Colonic mucosa (tissue), 4 donors: ENCODE data around the gene RIT1. TPM values are rescaled to one million over a fixed set of nuclear protein-coding genes. Genes with fewer than 3 reads are reported as not detected.
A peak's percentile ranks its signal among the peaks of the same experiment; 100 is the strongest.

Source experiments
- DNase-seq: peaks from one replicate; pipeline ENCODE4 v3.0.0-alpha.2; 2020
- H3K27ac ChIP-seq: fragments of 200-600 bp; one replicate; pipeline ENCODE4 v1.8.0; 2021
- H3K27me3 ChIP-seq: fragments of 200-600 bp; one replicate; pipeline ENCODE4 v1.8.0; 2021
- H3K36me3 ChIP-seq: fragments of 200-600 bp; one replicate; pipeline ENCODE4 v1.8.0; 2021
- H3K4me1 ChIP-seq: fragments of 200-600 bp; one replicate; pipeline ENCODE4 v1.8.0; 2021; ENCODE audit warnings: mild to moderate bottlenecking
- H3K4me3 ChIP-seq: fragments of 200-600 bp; one replicate; pipeline ENCODE4 v1.8.0; 2021
- H3K9ac ChIP-seq, 2 donors: one replicate each; pipeline ENCODE4 v1.7.0; 2013; ENCODE audit warnings: control low read depth in 2 of 2, low read depth in 2 of 2, low read length in 2 of 2
- H3K9me3 ChIP-seq: fragments of 200-600 bp; one replicate; pipeline ENCODE4 v1.8.0; 2021
- CTCF ChIP-seq: fragments of 200-600 bp; IDR thresholded peaks from one replicate; pipeline ENCODE4 v1.8.0; 2022; ENCODE audit warnings: antibody characterized with exemption, mild to moderate bottlenecking
- intact Hi-C: fragments of 100-400 bp; cut with DNase I; formaldehyde crosslinking; loops from one replicate; pipeline ENCODE4 v1.14.1; 2022
- total RNA-seq, 2 donors: library from RNA; stranded (reverse); fragmentation: NEBNext Ultra II Directional in 1 of 2; extraction: Animal tissue kit (Norgen Biotek cat#: 25700) in 1 of 2; gene quantifications; one replicate each; pipeline ENCODE4 v1.2.1, GENCODE V29; 2021
- donor health status: healthy.
- donor health status: DM: no; HTN: no; CAD: no.
- donor health status: DM: no; HTN: no; CAD: no.

RIT1 gene
- total RNA-seq, 2 donors from 2014 or later: 14.6 to 51.7 TPM

GRCh38 chr1:155880251-155880650 lies 30.9 kb downstream of the RIT1 start:
- intact Hi-C loops: no loop called here
- Histone ChIP-seq H3K27me3 (no peaks in the 10 kb centered on the region), H3K27ac (no peak overlapping the region), H3K4me1 (no peaks in the 10 kb centered on the region), H3K9me3 (no peaks in the 10 kb centered on the region), H3K4me3 (no peak overlapping the region), H3K9ac (no peak overlapping the region), H3K36me3 (no peaks in the 10 kb centered on the region)
- TF ChIP-seq CTCF: no peak
- no peak for DNase-seq

GRCh38 chr1:155877945-155878344 lies 33.2 kb downstream of the RIT1 start:
- TF ChIP-seq CTCF: no peak
- H3K36me3 ChIP-seq: no peaks in the 10 kb centered on the region
- H3K27ac ChIP-seq: no peak overlapping the region
- H3K4me1 ChIP-seq: no peaks in the 10 kb centered on the region
- DNase-seq: no peak
- no peak overlapping the region for H3K4me3 ChIP-seq
- H3K9me3 ChIP-seq: no peaks in the 10 kb centered on the region
- intact Hi-C loops: no loop called here
- H3K9ac ChIP-seq: no peak overlapping the region
- H3K27me3 ChIP-seq: no peaks in the 10 kb centered on the region

GRCh38 chr1:155873860-155874259 lies 37.3 kb downstream of the RIT1 start:
- Histone ChIP-seq H3K27me3 (no peaks in the 10 kb centered on the region), H3K9me3 (no peaks in the 10 kb centered on the region), H3K36me3 (no peaks in the 10 kb centered on the region), H3K9ac (no peak overlapping the region), H3K4me1 (no peaks in the 10 kb centered on the region), H3K4me3 (no peak overlapping the region), H3K27ac (no peak overlapping the region)
- peak; percentile 35 for DNase-seq
- intact Hi-C loops: no loop called here
- TF ChIP-seq CTCF: no peak

GRCh38 chr1:155872527-155872926 lies 38.6 kb downstream of the RIT1 start:
- DNase-seq: no peak
- Histone ChIP-seq H3K9ac (no peak overlapping the region), H3K36me3 (no peaks in the 10 kb centered on the region), H3K9me3 (no peaks in the 10 kb centered on the region), H3K27ac (no peak overlapping the region), H3K4me3 (no peak overlapping the region), H3K4me1 (no peaks in the 10 kb centered on the region), H3K27me3 (no peaks in the 10 kb centered on the region)
- intact Hi-C loops: no loop called here
- TF ChIP-seq CTCF: no peak

- intact Hi-C loops: no loop called here
- Histone ChIP-seq H3K27ac (no peak overlapping the region), H3K27me3 (no peaks in the 10 kb centered on the region), H3K4me1 (no peaks in the 10 kb centered on the region), H3K36me3 (no peaks in the 10 kb centered on the region), H3K9ac (no peak overlapping the region), H3K9me3 (no peaks in the 10 kb centered on the region), H3K4me3 (no peak overlapping the region)
- DNase-seq: no peak
- TF ChIP-seq CTCF: no peak
Measured at GRCh38 chr1:155871390-155871789, 39.8 kb downstream of the RIT1 start.

- no peak for DNase-seq
- no peak overlapping the region for H3K27ac ChIP-seq
- H3K9ac ChIP-seq: no peak overlapping the region
- no peak for TF ChIP-seq CTCF
- H3K9me3 ChIP-seq: no peaks in the 10 kb centered on the region
- H3K27me3 ChIP-seq: no peaks in the 10 kb centered on the region
- H3K36me3 ChIP-seq: no peaks in the 10 kb centered on the region
- H3K4me1 ChIP-seq: no peaks in the 10 kb centered on the region
- no peak overlapping the region for H3K4me3 ChIP-seq
- intact Hi-C loops: no loop called here
Measured at GRCh38 chr1:155867766-155868165, 43.4 kb downstream of the RIT1 start.
